Umbilical cord (tissue), 2 donors: ENCODE results near the gene ANKRD18B. TPM values are rescaled to one million over a fixed set of nuclear protein-coding genes. Genes with fewer than 3 reads are reported as not detected.
"Not testable (repeated sequence)": the region's sequence is repeated elsewhere in the genome, so short reads cannot be mapped to it uniquely, and the experiment has no call there.

Source experiments
- DNase-seq: peaks from one replicate; pipeline ENCODE4 v3.0.0-alpha.2; 2015; ENCODE audit warnings: low spot score
- total RNA-seq: library from RNA; depleted of rRNA; stranded (reverse); fragments of >200 nt; gene quantifications from one replicate; pipeline ENCODE4 v1.2.3, GENCODE V29; 2014; ENCODE audit warnings: low replicate concordance; ENCODE audit not compliant: insufficient read depth

Gene ANKRD18B
- total RNA-seq, 1 donor from 2014 or later, result 5.3 TPM

- not testable (repeated sequence) for DNase-seq
Measured at GRCh38 chr9:33533958-33534357, 9.9 kb downstream of the ANKRD18B start.

GRCh38 chr9:33535541-33535940, 11.5 kb downstream of the ANKRD18B start:
- no peak for DNase-seq

- not testable (repeated sequence) for DNase-seq
Measured at GRCh38 chr9:33543463-33543862, 19.4 kb downstream of the ANKRD18B start.

- DNase-seq, result peak; percentile 14
Measured at GRCh38 chr9:33545715-33546114, 21.7 kb downstream of the ANKRD18B start.

GRCh38 chr9:33548816-33549215, 24.8 kb downstream of the ANKRD18B start:
- not testable (repeated sequence) for DNase-seq

- not testable (repeated sequence) for DNase-seq
Measured at GRCh38 chr9:33549418-33549817, 25.4 kb downstream of the ANKRD18B start.

GRCh38 chr9:33551183-33551582, 27.1 kb downstream of the ANKRD18B start:
- not testable (repeated sequence) for DNase-seq

GRCh38 chr9:33552315-33552725, 28.3 kb downstream of the ANKRD18B start:
- peak; percentile 76 for DNase-seq

GRCh38 chr9:33560217-33560616, 36.2 kb downstream of the ANKRD18B start:
- DNase-seq, result not testable (repeated sequence)

GRCh38 chr9:33562196-33562595, 38.1 kb downstream of the ANKRD18B start:
- DNase-seq, result peak; percentile 9

GRCh38 chr9:33567776-33568175, 43.7 kb downstream of the ANKRD18B start:
- DNase-seq, result not testable (repeated sequence)

GRCh38 chr9:33577786-33578185, 53.7 kb downstream of the ANKRD18B start:
- not testable (repeated sequence) for DNase-seq

GRCh38 chr9:33579996-33580395, 55.9 kb downstream of the ANKRD18B start:
- DNase-seq, result not testable (repeated sequence)

GRCh38 chr9:33582686-33583085, 58.6 kb downstream of the ANKRD18B start:
- not testable (repeated sequence) for DNase-seq

- DNase-seq, result not testable (repeated sequence)
Measured at GRCh38 chr9:33586128-33586527, 62.1 kb downstream of the ANKRD18B start.

GRCh38 chr9:33587799-33588198, 63.7 kb downstream of the ANKRD18B start:
- DNase-seq, result not testable (repeated sequence)

- not testable (repeated sequence) for DNase-seq
Measured at GRCh38 chr9:33588876-33589275, 64.8 kb downstream of the ANKRD18B start.

GRCh38 chr9:33590857-33591256, 66.8 kb downstream of the ANKRD18B start:
- not testable (repeated sequence) for DNase-seq

- not testable (repeated sequence) for DNase-seq
Measured at GRCh38 chr9:33596974-33597373, 72.9 kb downstream of the ANKRD18B start.

GRCh38 chr9:33597386-33597785, 73.3 kb downstream of the ANKRD18B start:
- not testable (repeated sequence) for DNase-seq

- DNase-seq, result not testable (repeated sequence)
Measured at GRCh38 chr9:33598796-33599379, 74.8 kb downstream of the ANKRD18B start.

GRCh38 chr9:33600911-33601310, 76.9 kb downstream of the ANKRD18B start:
- DNase-seq, result not testable (repeated sequence)

- not testable (repeated sequence) for DNase-seq
Measured at GRCh38 chr9:33604249-33604648, 80.2 kb downstream of the ANKRD18B start.

- peak; percentile 55 for DNase-seq
Measured at GRCh38 chr9:33604936-33605335, 80.9 kb downstream of the ANKRD18B start.
